Measurements from ENCODE around the gene ADK. TPM values are rescaled to one million over a fixed set of nuclear protein-coding genes. Genes with fewer than 3 reads are reported as not detected.

ADK gene
- total and polyA plus RNA-seq, 2 of the 13 experiments (the other 11 are each of a cell fraction or from before 2014, with no cell fraction given), result 48.6 to 79.1 TPM

DNA sequence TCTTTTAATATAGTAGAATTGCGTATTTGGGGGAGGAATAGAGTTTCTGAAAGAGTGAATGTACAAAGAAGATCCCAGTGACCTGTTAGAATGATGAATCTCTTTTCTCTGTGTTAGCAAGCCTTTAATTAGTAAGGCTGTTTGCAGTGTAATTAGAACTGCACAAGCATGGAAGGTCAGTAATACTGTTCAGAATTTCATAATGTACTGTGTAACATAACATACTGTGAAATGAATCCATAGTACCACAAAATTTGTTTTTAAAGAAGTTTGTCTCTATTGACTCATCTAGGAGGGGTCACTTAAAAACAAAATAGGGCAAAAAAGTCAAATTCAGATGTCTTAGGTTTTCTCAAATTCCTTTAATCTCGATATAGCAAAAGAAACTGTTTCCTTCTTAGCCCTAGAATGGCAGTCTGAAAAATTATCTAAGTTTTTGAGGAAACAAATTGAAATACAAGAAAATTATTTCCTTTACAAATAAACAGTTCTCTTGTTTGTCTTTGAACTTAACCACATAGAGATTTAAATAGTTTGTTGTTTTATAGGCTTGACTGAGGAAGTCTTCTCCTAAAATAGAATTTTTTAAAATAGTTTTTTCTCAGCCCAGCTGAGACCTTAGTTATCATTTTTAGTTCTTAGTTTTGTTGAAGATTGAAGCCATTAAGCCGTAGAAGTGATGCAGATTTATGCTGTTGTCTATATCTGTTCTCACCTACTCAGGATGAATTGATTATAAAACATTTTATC lies 12.5 kb downstream of the ADK start:
- no TSS peak for BruUV-seq (replicated peaks)
- no peak for ATAC-seq
- Histone ChIP-seq H3K4me1 (ENCODE audit: insufficient read depth, low read length) (peaks cover 9% of the 10 kb centered on the region), H3K9ac (ENCODE audit: insufficient read depth, low read depth, low read length) (no peak overlapping the region), H3K27me3 (ENCODE audit: control insufficient read depth in 1 of 2, insufficient read depth in 2 of 2, low read length in 2 of 2) (no peaks in the 10 kb centered on the region), H3K4me2 (ENCODE audit: low read depth, low read length) (no peak overlapping the region), H3K27ac (ENCODE audit: extremely low read length, insufficient read depth, low read length) (no peak overlapping the region), H3K36me3 (replicated peaks in 1 of 2; ENCODE audit: control insufficient read depth in 1 of 2, insufficient read depth in 2 of 2, low read length in 2 of 2) (0 out of 5 replicates have a peak, but pooled peaks cover 0 to 3% of the 10 kb centered on the region in 2 experiments), H4K20me1 (ENCODE audit: insufficient read depth, low read length) (no peaks in the 10 kb centered on the region), H3K9me3 (ENCODE audit: low read length) (no peaks in the 10 kb centered on the region), H3K79me2 (ENCODE audit: insufficient read depth, low read length) (peaks cover 23% of the 10 kb centered on the region), H2AFZ (ENCODE audit: low read length) (no peak overlapping the region), H3K4me3 (replicated peaks in 1 of 3; ENCODE audit: insufficient read depth in 1 of 3, low read depth in 2 of 3, low read length in 3 of 3) (no peak overlapping the region)
- TF ChIP-seq, protein P1, sequence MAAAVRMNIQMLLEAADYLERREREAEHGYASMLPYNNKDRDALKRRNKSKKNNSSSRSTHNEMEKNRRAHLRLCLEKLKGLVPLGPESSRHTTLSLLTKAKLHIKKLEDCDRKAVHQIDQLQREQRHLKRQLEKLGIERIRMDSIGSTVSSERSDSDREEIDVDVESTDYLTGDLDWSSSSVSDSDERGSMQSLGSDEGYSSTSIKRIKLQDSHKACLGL (CRISPR knock-in tag; IDR thresholded peaks at IDR 0.05), result no peak
- no peak for TF ChIP-seq FOXC1 (CRISPR knock-in tag; IDR thresholded peaks at IDR 0.05; ENCODE audit: borderline replicate concordance)
- no peak for TF ChIP-seq SMYD3 (CRISPR knock-in tag; IDR thresholded peaks at IDR 0.05)
- TF ChIP-seq, protein P2, sequence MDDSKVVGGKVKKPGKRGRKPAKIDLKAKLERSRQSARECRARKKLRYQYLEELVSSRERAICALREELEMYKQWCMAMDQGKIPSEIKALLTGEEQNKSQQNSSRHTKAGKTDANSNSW (CRISPR knock-in tag; IDR thresholded peaks at IDR 0.05; ENCODE audit: borderline replicate concordance), result no peak
- POLR2A ChIA-PET, result interaction anchor here (1.1 kb wide), 1 partner anchor 13 kb away, joined by 4 read pairs; no protein-coding TSS in a partner anchor
- intact Hi-C loops (cut with micrococcal nuclease; ENCODE audit: unreplicated experiment) (no loop called here), in situ Hi-C loops (cut with HindIII; ENCODE audit: extremely low pct_ligation_motif_present, low pct_unique_long_range_greater_than_20kb) (no loop called here)
- FAIRE-seq, result no peak
- no peak for DNase-seq (ENCODE audit: low spot score)
- CTCF ChIA-PET (ENCODE audit: low intra/inter-chr PET ratio, low total read pairs), result no interaction called here
- 95% methylated on average over 3 of the region's 3 CpGs for WGBS (ENCODE audit: low lambda C conversion rate)

DNA sequence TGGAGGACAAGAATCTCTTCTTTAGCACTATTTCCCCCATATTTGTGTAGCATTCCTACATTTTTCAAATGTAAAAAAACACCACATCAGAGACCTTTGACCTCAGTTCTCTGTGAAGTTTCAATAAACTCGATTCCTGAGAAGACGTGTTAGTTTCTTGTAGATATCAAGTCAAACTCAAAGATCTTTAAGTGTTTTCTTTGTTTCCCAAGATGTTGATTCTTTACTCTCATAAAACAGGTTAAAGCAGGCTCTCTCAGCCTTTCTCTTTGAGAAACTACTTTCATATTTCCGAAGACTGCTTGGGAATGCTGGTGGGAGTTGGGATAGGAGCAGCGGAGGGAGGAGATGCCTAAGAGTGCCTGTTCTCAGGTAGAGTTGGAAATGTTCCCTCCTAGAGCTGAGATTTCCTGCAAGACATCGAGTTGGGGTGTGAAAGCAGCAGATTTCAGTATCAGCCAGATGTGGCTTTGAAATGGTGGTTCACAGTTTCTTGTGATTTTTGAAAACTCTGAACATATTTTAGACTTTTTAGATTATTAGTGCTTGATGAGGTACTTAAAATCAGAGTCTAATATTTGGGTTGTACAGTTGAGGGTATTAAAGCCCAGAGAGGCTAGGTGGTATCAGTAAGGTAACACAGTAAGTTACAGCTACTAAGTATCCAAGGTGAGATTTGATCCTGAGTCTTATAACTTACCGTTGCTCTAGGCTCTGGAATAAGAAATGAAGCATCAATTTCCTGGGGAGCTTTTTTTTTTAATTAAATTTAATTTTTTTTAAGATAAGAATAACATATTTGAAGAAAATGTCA lies 13.9 kb downstream of the ADK start:
- no peak overlapping the region for H3K4me3 ChIP-seq (replicated peaks in 1 of 3; ENCODE audit: insufficient read depth in 1 of 3, low read depth in 2 of 3, low read length in 3 of 3)
- no peaks in the 10 kb centered on the region for H4K20me1 ChIP-seq (ENCODE audit: insufficient read depth, low read length)
- H3K36me3 ChIP-seq (replicated peaks in 1 of 2; ENCODE audit: control insufficient read depth in 1 of 2, insufficient read depth in 2 of 2, low read length in 2 of 2), result 0 out of 5 replicates have a peak, but pooled peaks cover 0 to 3% of the 10 kb centered on the region in 2 experiments
- WGBS (ENCODE audit: low lambda C conversion rate), result 70% methylated on average over 6 of the region's 6 CpGs
- H3K4me1 ChIP-seq (ENCODE audit: insufficient read depth, low read length), result peaks cover 9% of the 10 kb centered on the region
- H3K79me2 ChIP-seq (ENCODE audit: insufficient read depth, low read length), result peaks cover 15% of the 10 kb centered on the region
- H3K9me3 ChIP-seq (ENCODE audit: low read length), result no peaks in the 10 kb centered on the region
- H3K27me3 ChIP-seq (ENCODE audit: control insufficient read depth in 1 of 2, insufficient read depth in 2 of 2, low read length in 2 of 2), result no peaks in the 10 kb centered on the region
- intact Hi-C loops (cut with micrococcal nuclease; ENCODE audit: unreplicated experiment) (no loop called here), in situ Hi-C loops (cut with HindIII; ENCODE audit: extremely low pct_ligation_motif_present, low pct_unique_long_range_greater_than_20kb) (no loop called here)
- POLR2A ChIA-PET, result interaction anchor here (1.3 to 2.0 kb wide), 2 partner anchors 12 to 14 kb away, joined by 3 to 6 read pairs; partner anchors contain the start of gene ADK
- no peak overlapping the region for H3K4me2 ChIP-seq (ENCODE audit: low read depth, low read length)
- DNase-seq (ENCODE audit: low spot score), result no peak
- H3K27ac ChIP-seq (ENCODE audit: extremely low read length, insufficient read depth, low read length), result no peak overlapping the region
- no peak overlapping the region for H3K9ac ChIP-seq (ENCODE audit: insufficient read depth, low read depth, low read length)
- H2AFZ ChIP-seq (ENCODE audit: low read length), result no peak overlapping the region
- CTCF ChIA-PET (ENCODE audit: low intra/inter-chr PET ratio, low total read pairs), result no interaction called here
- FAIRE-seq, result no peak
- no TSS peak for BruUV-seq (replicated peaks)
- ATAC-seq, result no peak
- TF ChIP-seq ZNF816 (CRISPR knock-in tag; IDR thresholded peaks at IDR 0.05; ENCODE audit: borderline replicate concordance), result no peak
- TF ChIP-seq, protein P3, sequence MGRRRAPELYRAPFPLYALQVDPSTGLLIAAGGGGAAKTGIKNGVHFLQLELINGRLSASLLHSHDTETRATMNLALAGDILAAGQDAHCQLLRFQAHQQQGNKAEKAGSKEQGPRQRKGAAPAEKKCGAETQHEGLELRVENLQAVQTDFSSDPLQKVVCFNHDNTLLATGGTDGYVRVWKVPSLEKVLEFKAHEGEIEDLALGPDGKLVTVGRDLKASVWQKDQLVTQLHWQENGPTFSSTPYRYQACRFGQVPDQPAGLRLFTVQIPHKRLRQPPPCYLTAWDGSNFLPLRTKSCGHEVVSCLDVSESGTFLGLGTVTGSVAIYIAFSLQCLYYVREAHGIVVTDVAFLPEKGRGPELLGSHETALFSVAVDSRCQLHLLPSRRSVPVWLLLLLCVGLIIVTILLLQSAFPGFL (CRISPR knock-in tag; IDR thresholded peaks at IDR 0.05), result no peak
- TF ChIP-seq, protein P4, sequence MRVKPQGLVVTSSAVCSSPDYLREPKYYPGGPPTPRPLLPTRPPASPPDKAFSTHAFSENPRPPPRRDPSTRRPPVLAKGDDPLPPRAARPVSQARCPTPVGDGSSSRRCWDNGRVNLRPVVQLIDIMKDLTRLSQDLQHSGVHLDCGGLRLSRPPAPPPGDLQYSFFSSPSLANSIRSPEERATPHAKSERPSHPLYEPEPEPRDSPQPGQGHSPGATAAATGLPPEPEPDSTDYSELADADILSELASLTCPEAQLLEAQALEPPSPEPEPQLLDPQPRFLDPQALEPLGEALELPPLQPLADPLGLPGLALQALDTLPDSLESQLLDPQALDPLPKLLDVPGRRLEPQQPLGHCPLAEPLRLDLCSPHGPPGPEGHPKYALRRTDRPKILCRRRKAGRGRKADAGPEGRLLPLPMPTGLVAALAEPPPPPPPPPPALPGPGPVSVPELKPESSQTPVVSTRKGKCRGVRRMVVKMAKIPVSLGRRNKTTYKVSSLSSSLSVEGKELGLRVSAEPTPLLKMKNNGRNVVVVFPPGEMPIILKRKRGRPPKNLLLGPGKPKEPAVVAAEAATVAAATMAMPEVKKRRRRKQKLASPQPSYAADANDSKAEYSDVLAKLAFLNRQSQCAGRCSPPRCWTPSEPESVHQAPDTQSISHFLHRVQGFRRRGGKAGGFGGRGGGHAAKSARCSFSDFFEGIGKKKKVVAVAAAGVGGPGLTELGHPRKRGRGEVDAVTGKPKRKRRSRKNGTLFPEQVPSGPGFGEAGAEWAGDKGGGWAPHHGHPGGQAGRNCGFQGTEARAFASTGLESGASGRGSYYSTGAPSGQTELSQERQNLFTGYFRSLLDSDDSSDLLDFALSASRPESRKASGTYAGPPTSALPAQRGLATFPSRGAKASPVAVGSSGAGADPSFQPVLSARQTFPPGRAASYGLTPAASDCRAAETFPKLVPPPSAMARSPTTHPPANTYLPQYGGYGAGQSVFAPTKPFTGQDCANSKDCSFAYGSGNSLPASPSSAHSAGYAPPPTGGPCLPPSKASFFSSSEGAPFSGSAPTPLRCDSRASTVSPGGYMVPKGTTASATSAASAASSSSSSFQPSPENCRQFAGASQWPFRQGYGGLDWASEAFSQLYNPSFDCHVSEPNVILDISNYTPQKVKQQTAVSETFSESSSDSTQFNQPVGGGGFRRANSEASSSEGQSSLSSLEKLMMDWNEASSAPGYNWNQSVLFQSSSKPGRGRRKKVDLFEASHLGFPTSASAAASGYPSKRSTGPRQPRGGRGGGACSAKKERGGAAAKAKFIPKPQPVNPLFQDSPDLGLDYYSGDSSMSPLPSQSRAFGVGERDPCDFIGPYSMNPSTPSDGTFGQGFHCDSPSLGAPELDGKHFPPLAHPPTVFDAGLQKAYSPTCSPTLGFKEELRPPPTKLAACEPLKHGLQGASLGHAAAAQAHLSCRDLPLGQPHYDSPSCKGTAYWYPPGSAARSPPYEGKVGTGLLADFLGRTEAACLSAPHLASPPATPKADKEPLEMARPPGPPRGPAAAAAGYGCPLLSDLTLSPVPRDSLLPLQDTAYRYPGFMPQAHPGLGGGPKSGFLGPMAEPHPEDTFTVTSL (CRISPR knock-in tag; IDR thresholded peaks at IDR 0.05; ENCODE audit: borderline replicate concordance), result no peak
